ENCODE results near the gene JAML. TPM values are rescaled to one million over a fixed set of nuclear protein-coding genes. Genes with fewer than 3 reads are reported as not detected.

The JAML gene
- total RNA-seq = not detected in 3 replicates
- long read RNA-seq = 0 reads

- Mint-ChIP-seq H3K9me3 (ENCODE audit: low read depth) (no peaks in the 10 kb centered on the region), H3K4me3 (ENCODE audit: unreplicated experiment) (no peak within 1 kb of the TSS), H3K27me3 (ENCODE audit: low read depth) (peaks cover 51% of the 10 kb centered on the region), H3K4me1 (ENCODE audit: low read depth) (peaks cover 4% of the 10 kb centered on the region), H3K27ac (ENCODE audit: unreplicated experiment) (no peak within 1 kb of the TSS), H3K36me3 (ENCODE audit: low read depth) (no peaks in the 10 kb centered on the region)
- DNase-seq (ENCODE audit: low spot score) = no peak
- TF ChIP-seq CTCF (IDR thresholded peaks at IDR 0.05) = no peak
Observed at GRCh38 chr11:118224511-118225188, at the start of gene JAML. Gene JAML (minus strand): TSS chr11:118225011. CDS start chr11:118214866, 10,145 bp downstream.

- no peak overlapping the region for H3K4me3 Mint-ChIP-seq (ENCODE audit: unreplicated experiment)
- H3K27ac Mint-ChIP-seq (ENCODE audit: unreplicated experiment) = no peak overlapping the region
- H3K9me3 Mint-ChIP-seq (ENCODE audit: low read depth) = no peaks in the 10 kb centered on the region
- no peak for TF ChIP-seq CTCF (IDR thresholded peaks at IDR 0.05)
- no peaks in the 10 kb centered on the region for H3K36me3 Mint-ChIP-seq (ENCODE audit: low read depth)
- no peaks in the 10 kb centered on the region for H3K4me1 Mint-ChIP-seq (ENCODE audit: low read depth)
- DNase-seq (ENCODE audit: low spot score) = no peak
- H3K27me3 Mint-ChIP-seq (ENCODE audit: low read depth) = peaks cover 51% of the 10 kb centered on the region
Observed at GRCh38 chr11:118274186-118274585, 49.4 kb upstream of the JAML start.

- no peak for TF ChIP-seq CTCF (IDR thresholded peaks at IDR 0.05)
- H3K4me3 Mint-ChIP-seq (ENCODE audit: unreplicated experiment) = no peak overlapping the region
- no peaks in the 10 kb centered on the region for H3K9me3 Mint-ChIP-seq (ENCODE audit: low read depth)
Observed at GRCh38 chr11:118272001-118272400, 47.2 kb upstream of the JAML start.

GRCh38 chr11:118267486-118267885 is 42.7 kb upstream of the JAML start:
- no peaks in the 10 kb centered on the region for H3K9me3 Mint-ChIP-seq (ENCODE audit: low read depth)
- H3K4me3 Mint-ChIP-seq (ENCODE audit: unreplicated experiment) = no peak overlapping the region
- no peak for DNase-seq (ENCODE audit: low spot score)
- H3K27me3 Mint-ChIP-seq (ENCODE audit: low read depth) = peaks cover 81% of the 10 kb centered on the region
- peaks cover 3% of the 10 kb centered on the region for H3K4me1 Mint-ChIP-seq (ENCODE audit: low read depth)
- no peaks in the 10 kb centered on the region for H3K36me3 Mint-ChIP-seq (ENCODE audit: low read depth)
- H3K27ac Mint-ChIP-seq (ENCODE audit: unreplicated experiment) = no peak overlapping the region
- TF ChIP-seq CTCF (IDR thresholded peaks at IDR 0.05) = no peak

More at GRCh38 chr11:118272001-118272400, 47.2 kb upstream of the JAML start:
- H3K4me1 Mint-ChIP-seq (ENCODE audit: low read depth) = no peaks in the 10 kb centered on the region
- peaks cover 64% of the 10 kb centered on the region for H3K27me3 Mint-ChIP-seq (ENCODE audit: low read depth)
- no peak for DNase-seq (ENCODE audit: low spot score)
- no peak overlapping the region for H3K27ac Mint-ChIP-seq (ENCODE audit: unreplicated experiment)
- no peaks in the 10 kb centered on the region for H3K36me3 Mint-ChIP-seq (ENCODE audit: low read depth)

- Mint-ChIP-seq H3K27ac (ENCODE audit: unreplicated experiment) (no peak overlapping the region), H3K36me3 (ENCODE audit: low read depth) (no peaks in the 10 kb centered on the region), H3K4me3 (ENCODE audit: unreplicated experiment) (no peak overlapping the region), H3K4me1 (ENCODE audit: low read depth) (peaks cover 3% of the 10 kb centered on the region), H3K9me3 (ENCODE audit: low read depth) (no peaks in the 10 kb centered on the region), H3K27me3 (ENCODE audit: low read depth) (peaks cover 81% of the 10 kb centered on the region)
- no peak for TF ChIP-seq CTCF (IDR thresholded peaks at IDR 0.05)
- no peak for DNase-seq (ENCODE audit: low spot score)
Observed at GRCh38 chr11:118265954-118266353, 41.1 kb upstream of the JAML start.
